HEK293T (cell line): ENCODE data around the gene ANKS1A.

Experiments used
- CTCF ChIA-PET: fragments of 350-600 bp; formaldehyde crosslinking; extraction: SDS; loops from one replicate; lab custom pipeline; 2021; ENCODE audit warnings: antibody characterized with exemption, inconsistent platforms; lab: Yijun Ruan, JAX
- POLR2A ChIA-PET: fragments of 350-600 bp; formaldehyde crosslinking; extraction: SDS; loops from one replicate; lab custom pipeline; 2020; ENCODE audit warnings: antibody characterized with exemption, inconsistent platforms; lab: Yijun Ruan, JAX
- DNase-seq: peaks from one replicate; pipeline ENCODE4 v3.0.0; 2012; ENCODE audit warnings: mixed read lengths; ENCODE audit errors: extremely low spot score
- ARNT ChIP-seq: fragments of 450-650 bp; IDR thresholded peaks from 2 replicates; pipeline ENCODE4 v1.6.1; 2017; ENCODE audit warnings: mild to moderate bottlenecking
- BHLHE40 ChIP-seq: fragments of 450-650 bp; IDR thresholded peaks from 2 replicates; pipeline ENCODE4 v1.6.1; 2016; ENCODE audit warnings: mild to moderate bottlenecking, moderate library complexity, borderline replicate concordance
- CTBP1 ChIP-seq: fragments of 450-650 bp; IDR thresholded peaks from 2 replicates; pipeline ENCODE4 v1.6.1; 2016; ENCODE audit warnings: borderline replicate concordance
- ELF4 ChIP-seq: fragments of 450-650 bp; IDR thresholded peaks from 2 replicates; pipeline ENCODE4 v1.6.1; 2017; ENCODE audit warnings: antibody characterized with exemption
- FOXA1 ChIP-seq: fragments of 450-650 bp; IDR thresholded peaks from 2 replicates; pipeline ENCODE4 v1.6.1; 2016; ENCODE audit warnings: mild to moderate bottlenecking
- FOXK2 ChIP-seq: fragments of 450-650 bp; IDR thresholded peaks from 2 replicates; pipeline ENCODE4 v1.6.1; 2016; ENCODE audit warnings: mild to moderate bottlenecking
- FOXM1 ChIP-seq: fragments of 450-650 bp; IDR thresholded peaks from 2 replicates; pipeline ENCODE4 v1.6.1; 2017; ENCODE audit warnings: mild to moderate bottlenecking, borderline replicate concordance
- HDGF ChIP-seq: fragments of 450-650 bp; IDR thresholded peaks from 2 replicates; pipeline ENCODE4 v1.6.1; 2017; ENCODE audit warnings: antibody characterized with exemption, borderline replicate concordance
- L3MBTL2 ChIP-seq: fragments of 450-650 bp; conservative IDR thresholded peaks from 2 replicates; pipeline ENCODE4 v1.6.1; 2016; ENCODE audit warnings: mild to moderate bottlenecking
- LEF1 ChIP-seq: fragments of 450-650 bp; IDR thresholded peaks from 2 replicates; pipeline ENCODE4 v1.6.1; 2017; ENCODE audit warnings: mild to moderate bottlenecking, borderline replicate concordance
- NFRKB ChIP-seq: fragments of 450-650 bp; IDR thresholded peaks from 2 replicates; pipeline ENCODE4 v1.6.1; 2016; ENCODE audit warnings: mild to moderate bottlenecking, moderate library complexity
- SP1 ChIP-seq: fragments of 450-650 bp; IDR thresholded peaks from 2 replicates; pipeline ENCODE4 v1.6.1; 2017
- SUZ12 ChIP-seq: fragments of 450-650 bp; IDR thresholded peaks from 2 replicates; pipeline ENCODE4 v1.6.1; 2016; ENCODE audit warnings: mild to moderate bottlenecking
- TARDBP ChIP-seq: fragments of 450-650 bp; IDR thresholded peaks from 2 replicates; pipeline ENCODE4 v1.6.1; 2016
- ZNF384 ChIP-seq: fragments of 450-650 bp; IDR thresholded peaks from 2 replicates; pipeline ENCODE4 v1.6.1; 2016
- TF ChIP-seq, protein P1 (sequence below): fragments of 450-650 bp; IDR thresholded peaks from 2 replicates; pipeline ENCODE4 v1.6.1; 2016

Gene ANKS1A

GRCh38 chr6:35047265-35048011 lies 158.4 kb downstream of the ANKS1A start:
- ChIA-PET CTCF (interaction anchor here (0.6 kb wide), 1 partner anchor 45 kb away, joined by 3 read pairs; no protein-coding TSS in a partner anchor), POLR2A (no interaction called here)
- TF ChIP-seq SP1 (no peak), TARDBP (no peak), LEF1 (no peak), CTBP1 (no peak), SUZ12 (no peak), FOXA1 (no peak), NFRKB (no peak), BHLHE40 (no peak), ELF4 (no peak), L3MBTL2 (no peak), ZNF384 (no peak), FOXM1 (no peak), FOXK2 (no peak), HDGF (no peak)
- TF ChIP-seq, protein P1, sequence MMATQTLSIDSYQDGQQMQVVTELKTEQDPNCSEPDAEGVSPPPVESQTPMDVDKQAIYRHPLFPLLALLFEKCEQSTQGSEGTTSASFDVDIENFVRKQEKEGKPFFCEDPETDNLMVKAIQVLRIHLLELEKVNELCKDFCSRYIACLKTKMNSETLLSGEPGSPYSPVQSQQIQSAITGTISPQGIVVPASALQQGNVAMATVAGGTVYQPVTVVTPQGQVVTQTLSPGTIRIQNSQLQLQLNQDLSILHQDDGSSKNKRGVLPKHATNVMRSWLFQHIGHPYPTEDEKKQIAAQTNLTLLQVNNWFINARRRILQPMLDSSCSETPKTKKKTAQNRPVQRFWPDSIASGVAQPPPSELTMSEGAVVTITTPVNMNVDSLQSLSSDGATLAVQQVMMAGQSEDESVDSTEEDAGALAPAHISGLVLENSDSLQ, result no peak
- DNase-seq, result no peak

DNA sequence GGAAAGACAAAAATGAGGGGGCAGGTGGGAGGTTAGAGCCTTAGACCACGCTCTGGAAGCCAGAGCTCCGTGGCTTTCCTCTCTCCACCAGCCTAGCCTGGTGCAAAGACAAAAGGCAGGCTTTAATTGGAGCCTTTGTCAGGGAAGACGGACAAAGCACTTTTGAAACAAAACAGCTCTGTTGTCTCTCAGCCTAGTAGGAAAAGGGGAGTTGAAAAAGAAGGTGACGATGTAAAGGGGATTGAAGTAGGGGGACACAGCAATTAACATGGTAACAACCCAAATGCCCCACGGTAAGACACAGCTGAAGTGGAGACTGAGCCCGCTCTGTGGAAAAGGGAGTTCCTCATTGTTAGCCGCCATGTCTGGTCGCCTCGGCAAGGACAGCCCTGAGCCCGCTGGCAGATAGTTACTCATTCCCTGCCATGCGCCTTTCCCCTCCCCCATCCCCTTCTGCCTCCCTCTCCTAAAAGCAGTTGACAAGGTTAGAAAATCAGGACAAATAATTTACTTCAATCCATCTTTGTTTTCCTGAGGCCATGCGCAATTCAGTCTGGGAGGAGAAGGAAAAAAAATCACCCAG lies 159.1 kb downstream of the ANKS1A start:
- DNase-seq, result no peak
- CTCF ChIA-PET, result interaction anchor here (0.6 kb wide), 1 partner anchor 44 kb away, joined by 3 read pairs; no protein-coding TSS in a partner anchor
- POLR2A ChIA-PET, result no interaction called here
- TF ChIP-seq FOXK2, result no peak
- TF ChIP-seq FOXM1, result no peak
- no peak for TF ChIP-seq ELF4
- no peak for TF ChIP-seq SP1
- TF ChIP-seq HDGF, result no peak
- TF ChIP-seq SUZ12, result no peak
- TF ChIP-seq BHLHE40, result no peak
- no peak for TF ChIP-seq ARNT

DNA sequence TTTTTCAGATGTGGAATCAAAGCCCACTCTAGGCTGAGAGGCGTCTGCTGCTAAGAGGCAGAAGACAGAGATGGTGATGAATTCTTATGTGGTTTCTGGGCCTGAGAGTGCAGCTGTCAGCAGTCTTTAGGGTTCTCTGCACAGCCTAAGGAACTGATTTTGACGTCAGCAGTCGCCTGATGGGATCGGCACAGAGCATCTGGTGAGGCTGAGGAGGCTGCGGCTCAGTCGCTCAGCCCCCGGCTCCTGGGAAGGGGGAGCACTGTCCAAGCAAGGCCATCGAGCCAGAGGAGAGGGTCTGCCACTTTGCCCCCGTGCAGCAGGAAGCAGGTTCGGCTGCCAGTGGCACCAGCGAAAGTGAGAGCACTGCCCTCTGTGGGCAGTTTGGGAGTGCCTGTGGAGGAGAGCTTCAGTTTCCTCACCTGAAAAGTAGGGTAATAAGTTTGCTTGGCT lies 159.6 kb downstream of the ANKS1A start:
- no peak for TF ChIP-seq CTBP1
- no peak for TF ChIP-seq FOXK2
- no peak for TF ChIP-seq ZNF384
- no peak for TF ChIP-seq SUZ12
- TF ChIP-seq, protein P1, result no peak
- TF ChIP-seq FOXM1, result no peak
- TF ChIP-seq L3MBTL2, result no peak
- TF ChIP-seq TARDBP, result no peak
- no peak for TF ChIP-seq LEF1
- TF ChIP-seq BHLHE40, result no peak
- no peak for TF ChIP-seq HDGF
- TF ChIP-seq FOXA1, result no peak
- no peak for TF ChIP-seq NFRKB
- no peak for TF ChIP-seq ELF4
- TF ChIP-seq ARNT, result no peak
- no peak for TF ChIP-seq SP1
- no peak for DNase-seq
- ChIA-PET POLR2A (no interaction called here), CTCF (no interaction called here)

GRCh38 chr6:35049156-35049735 lies 160.2 kb downstream of the ANKS1A start:
- TF ChIP-seq FOXK2 (no peak), FOXA1 (no peak), L3MBTL2 (no peak), NFRKB (no peak), FOXM1 (no peak), LEF1 (no peak), BHLHE40 (no peak), ZNF384 (no peak), TARDBP (no peak), SUZ12 (no peak), HDGF (no peak), CTBP1 (no peak), SP1 (no peak), ELF4 (no peak), ARNT (no peak)
- TF ChIP-seq, protein P1, result no peak
- ChIA-PET POLR2A (no interaction called here), CTCF (no interaction called here)
- no peak for DNase-seq

GRCh38 chr6:35049900-35050756 lies 161.1 kb downstream of the ANKS1A start:
- DNase-seq, result no peak
- CTCF ChIA-PET, result interaction anchor here (0.6 kb wide), 1 partner anchor 1399 kb away, joined by 3 read pairs; no protein-coding TSS in a partner anchor
- TF ChIP-seq HDGF, result no peak
- POLR2A ChIA-PET, result no interaction called here
